ENCODE data around the gene TLR6.

GRCh38 chr4:38791010-38791409 is 65.6 kb downstream of the TLR6 start:
- TF ChIP-seq CTCF (IDR thresholded peaks at IDR 0.05), result no peak
- no peak for TF ChIP-seq POLR2A (IDR thresholded peaks at IDR 0.05)

All from thyroid gland (tissue), 4 donors.